ENCODE measurements around the gene C19orf81.

GRCh38 chr19:50602089-50602422 is 47.2 kb upstream of the C19orf81 start:
- TF ChIP-seq SP1 (IDR thresholded peaks at IDR 0.05) (no peak), FOXK2 (IDR thresholded peaks at IDR 0.05) (no peak), FOXM1 (IDR thresholded peaks at IDR 0.05; ENCODE audit: borderline replicate concordance) (no peak), PKNOX1 (IDR thresholded peaks at IDR 0.05) (no peak)
